GM12875 (cell line): ENCODE results near the gene DIAPH2.

ENCODE experiments used
- H3K4me3 ChIP-seq: one replicate; pipeline ENCODE4 v1.5.1; 2011; ENCODE audit warnings: low read depth, low read length, control low read depth
- TF ChIP-seq, protein P1 (sequence below): IDR thresholded peaks from 2 replicates; pipeline ENCODE4 v1.5.1; 2011; ENCODE audit warnings: low read depth, mild to moderate bottlenecking, control low read depth, inconsistent platforms, low read length, moderate library complexity, borderline replicate concordance; ENCODE audit not compliant: insufficient read depth

The DIAPH2 gene

DNA sequence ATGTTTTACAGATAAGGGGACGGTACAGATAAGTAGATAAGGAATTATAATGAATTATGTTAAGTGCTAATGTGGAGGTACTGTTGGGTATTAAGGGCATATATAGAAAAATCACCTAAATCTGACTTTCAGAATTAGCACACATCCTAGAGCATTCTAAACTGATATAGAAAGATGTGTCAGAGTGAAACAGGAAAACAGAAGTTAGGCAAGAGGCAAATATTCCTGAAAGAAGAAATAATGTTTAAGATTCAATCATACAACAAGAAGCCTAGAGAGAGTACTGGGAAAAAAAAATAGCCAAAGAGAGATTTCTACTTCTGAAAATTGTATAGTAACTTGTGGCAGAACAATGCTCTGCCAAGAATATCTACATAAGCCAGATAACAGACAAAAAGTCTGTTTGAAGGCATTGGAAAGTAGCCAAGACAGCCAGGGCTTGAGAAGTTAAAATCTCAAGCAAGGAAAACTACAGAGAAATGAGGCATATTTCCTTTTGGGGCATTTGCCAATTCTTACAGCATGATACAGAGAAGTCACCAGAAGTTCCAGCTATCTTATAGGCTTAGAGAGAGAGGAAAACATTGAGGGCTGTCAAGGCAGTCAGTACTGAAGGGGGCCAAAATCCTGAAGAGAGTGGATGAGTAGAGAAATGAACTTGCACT lies 845.0 kb downstream of the DIAPH2 start:
- TF ChIP-seq, protein P1, sequence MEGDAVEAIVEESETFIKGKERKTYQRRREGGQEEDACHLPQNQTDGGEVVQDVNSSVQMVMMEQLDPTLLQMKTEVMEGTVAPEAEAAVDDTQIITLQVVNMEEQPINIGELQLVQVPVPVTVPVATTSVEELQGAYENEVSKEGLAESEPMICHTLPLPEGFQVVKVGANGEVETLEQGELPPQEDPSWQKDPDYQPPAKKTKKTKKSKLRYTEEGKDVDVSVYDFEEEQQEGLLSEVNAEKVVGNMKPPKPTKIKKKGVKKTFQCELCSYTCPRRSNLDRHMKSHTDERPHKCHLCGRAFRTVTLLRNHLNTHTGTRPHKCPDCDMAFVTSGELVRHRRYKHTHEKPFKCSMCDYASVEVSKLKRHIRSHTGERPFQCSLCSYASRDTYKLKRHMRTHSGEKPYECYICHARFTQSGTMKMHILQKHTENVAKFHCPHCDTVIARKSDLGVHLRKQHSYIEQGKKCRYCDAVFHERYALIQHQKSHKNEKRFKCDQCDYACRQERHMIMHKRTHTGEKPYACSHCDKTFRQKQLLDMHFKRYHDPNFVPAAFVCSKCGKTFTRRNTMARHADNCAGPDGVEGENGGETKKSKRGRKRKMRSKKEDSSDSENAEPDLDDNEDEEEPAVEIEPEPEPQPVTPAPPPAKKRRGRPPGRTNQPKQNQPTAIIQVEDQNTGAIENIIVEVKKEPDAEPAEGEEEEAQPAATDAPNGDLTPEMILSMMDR: no peak
- no peak overlapping the region for H3K4me3 ChIP-seq

DNA sequence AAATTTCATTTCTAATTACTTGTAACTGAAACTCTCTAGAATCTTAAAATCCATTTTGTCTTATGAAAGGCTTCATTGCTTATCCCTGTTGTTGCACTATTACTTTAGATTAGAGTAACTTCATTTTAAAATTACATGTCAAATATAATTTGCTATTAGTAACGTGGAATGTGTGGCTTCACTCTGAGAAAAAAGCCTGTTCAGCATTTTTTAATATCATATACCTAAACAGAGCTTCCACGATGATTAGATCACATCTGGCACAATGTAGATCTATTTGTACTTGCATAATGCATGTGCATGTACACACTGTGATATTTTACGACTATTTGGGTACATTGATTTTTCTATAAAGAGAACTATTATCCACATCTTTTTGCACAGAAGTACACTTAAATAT lies 847.2 kb downstream of the DIAPH2 start:
- no peak overlapping the region for H3K4me3 ChIP-seq
- TF ChIP-seq, protein P1: no peak

- TF ChIP-seq, protein P1: no peak
- H3K4me3 ChIP-seq: no peak overlapping the region
Observed at GRCh38 chrX:97538745-97539144, 854.1 kb downstream of the DIAPH2 start.

DNA sequence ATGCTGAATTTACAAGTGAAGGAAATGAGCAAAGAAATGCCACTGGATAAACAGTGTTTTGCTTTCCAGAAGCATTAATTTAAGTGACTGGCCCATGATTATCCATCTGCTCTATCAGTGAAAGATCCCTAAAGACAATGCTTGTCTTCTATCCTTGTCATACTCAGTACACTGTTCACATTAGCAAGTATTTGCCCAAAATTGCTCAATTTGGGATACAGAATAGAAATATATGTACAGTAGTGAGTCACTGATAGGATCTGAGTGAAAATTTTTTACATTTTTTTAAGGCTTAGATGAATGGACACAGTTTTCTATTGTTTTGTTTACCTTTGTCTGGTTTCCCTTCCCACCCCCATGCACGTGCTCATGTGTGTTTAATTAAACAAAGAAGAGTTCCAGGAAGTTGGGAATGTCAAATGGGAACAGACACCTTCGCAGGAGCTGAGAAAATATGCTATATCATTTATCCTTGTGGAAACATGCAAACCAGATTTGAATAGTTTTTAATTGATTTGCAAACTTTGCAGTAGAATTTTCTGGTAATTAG lies 855.4 kb downstream of the DIAPH2 start:
- H3K4me3 ChIP-seq: no peak overlapping the region
- TF ChIP-seq, protein P1: no peak

DNA sequence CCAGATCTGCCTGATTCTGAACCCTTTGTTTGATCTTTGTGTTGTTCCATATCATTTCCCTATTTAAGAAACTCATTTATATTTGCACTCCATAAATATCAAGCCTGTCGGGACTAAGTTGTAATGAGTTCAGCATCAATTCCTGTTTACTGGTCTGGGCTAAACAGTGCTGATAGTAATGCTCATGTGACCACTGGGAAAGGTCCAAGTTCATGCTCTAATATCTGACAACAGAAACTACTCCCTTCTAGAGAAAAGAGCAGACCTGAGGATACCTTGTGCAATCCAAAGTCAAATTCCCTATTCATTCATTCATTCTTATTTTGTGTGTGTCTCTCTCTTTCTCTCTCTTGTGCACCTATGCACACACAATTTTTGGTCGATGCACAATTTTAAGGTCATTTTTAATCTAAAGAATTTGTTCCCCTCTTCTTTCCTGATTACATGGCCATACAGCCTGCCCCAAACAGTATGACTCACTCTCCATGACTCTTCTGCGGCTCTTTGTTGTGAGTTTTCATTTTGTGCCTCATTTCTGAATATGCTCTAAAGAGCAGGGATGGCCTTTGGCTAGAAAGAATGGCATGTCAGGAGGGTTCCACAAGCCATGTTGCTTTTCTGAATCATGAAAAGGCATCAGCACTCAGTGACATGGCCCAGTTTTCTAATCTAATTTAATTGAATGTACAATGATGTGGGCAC lies 863.4 kb downstream of the DIAPH2 start:
- no peak overlapping the region for H3K4me3 ChIP-seq
- TF ChIP-seq, protein P1: no peak

DNA sequence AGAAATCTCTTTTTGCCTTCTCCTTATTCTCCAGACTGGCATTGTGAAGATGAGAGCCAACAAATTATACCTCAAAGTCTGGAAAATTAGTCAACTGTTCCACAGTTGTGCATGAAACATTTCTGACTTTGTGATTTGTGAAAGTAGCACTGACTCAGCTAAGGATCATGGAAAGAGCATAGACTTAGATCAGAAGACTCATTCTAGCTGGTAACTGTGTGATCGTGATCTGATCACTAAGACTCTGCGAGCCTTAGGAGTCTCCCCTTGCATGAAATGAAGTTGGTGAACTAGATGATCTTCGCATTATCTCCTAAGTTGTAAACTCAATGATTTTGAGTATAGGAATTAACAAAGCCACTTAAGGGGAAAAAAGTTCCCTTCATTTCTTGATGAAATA lies 867.2 kb downstream of the DIAPH2 start:
- H3K4me3 ChIP-seq: no peak overlapping the region

GRCh38 chrX:97553833-97554232 lies 869.2 kb downstream of the DIAPH2 start:
- TF ChIP-seq, protein P1: no peak
- no peak overlapping the region for H3K4me3 ChIP-seq

More for the DNA sequence above, 867.2 kb downstream of the DIAPH2 start:
- TF ChIP-seq, protein P1: no peak
